H1 (cell line): ENCODE data around the gene FAM50B. TPM values are rescaled to one million over a fixed set of nuclear protein-coding genes. Genes with fewer than 3 reads are reported as not detected.

Source experiments
- CTCF ChIA-PET: fragments of 300-600 bp; sonication (Branson Sonifier 250); formaldehyde crosslinking; loops from one replicate; lab custom pipeline; 2021; ENCODE audit not compliant: partially characterized antibody; lab: Charles Lee
- POLR2A ChIA-PET: fragments of 300-600 bp; sonication (Branson Sonifier 250); formaldehyde crosslinking; loops from one replicate; lab custom pipeline; 2021; ENCODE audit warnings: inconsistent platforms; ENCODE audit not compliant: partially characterized antibody; lab: Charles Lee
- DNase-seq, 2 experiments: peaks; one replicate each; pipeline versions ENCODE4 v3.0.0 to v3.0.0-alpha.2; 2010 to 2022; ENCODE audit warnings: low spot score in 2 of 2, low read depth in 1 of 2, mixed read lengths in 1 of 2
- FAIRE-seq: peaks from 2 replicates; lab custom pipeline; 2011; peaks lifted over from hg19 to GRCh38; lab: Jason Lieb, UNC
- H2AFZ ChIP-seq: 2 replicates; pipeline ENCODE4 v1.8.1; 2012; ENCODE audit warnings: low read length, inconsistent platforms
- H2AK5ac ChIP-seq: 2 replicates; pipeline ENCODE4 v1.6.1; 2013; ENCODE audit warnings: low read depth, low read length
- H2BK120ac ChIP-seq: replicated peaks from 2 replicates; pipeline ENCODE3; 2013; ENCODE audit warnings: low read depth, low read length, inconsistent platforms
- H2BK12ac ChIP-seq: 2 replicates; pipeline ENCODE4 v1.6.1; 2013; ENCODE audit warnings: low read depth, low read length
- H2BK15ac ChIP-seq: 2 replicates; pipeline ENCODE4 v1.6.1; 2013; ENCODE audit warnings: low read length
- H2BK20ac ChIP-seq: 2 replicates; pipeline ENCODE4 v1.6.1; 2013; ENCODE audit warnings: low read length
- H2BK5ac ChIP-seq: 2 replicates; pipeline ENCODE4 v1.6.1; 2013; ENCODE audit warnings: low read depth, low read length
- H3K14ac ChIP-seq: 2 replicates; pipeline ENCODE4 v1.6.1; 2013; ENCODE audit warnings: inconsistent platforms; ENCODE audit not compliant: insufficient read length
- H3K18ac ChIP-seq: 2 replicates; pipeline ENCODE4 v1.6.1; 2013; ENCODE audit warnings: low read length; ENCODE audit errors: extremely low read depth
- H3K23ac ChIP-seq: 2 replicates; pipeline ENCODE4 v1.6.1; 2013; ENCODE audit warnings: inconsistent platforms; ENCODE audit not compliant: insufficient read length
- H3K23me2 ChIP-seq: 2 replicates; pipeline ENCODE4 v1.6.1; 2013; ENCODE audit warnings: low read depth, low read length
- H3K27ac ChIP-seq: 2 replicates; pipeline ENCODE4 v1.6.1; 2011; ENCODE audit warnings: low read depth, low read length, inconsistent platforms
- H3K27me3 ChIP-seq, 4 experiments: replicated peaks in 1 of 4; 1 replicate in 1 of 4; 2 replicates in 3 of 4; pipeline versions ENCODE4 v1.6.1 to v1.8.1; 2011 to 2013; ENCODE audit warnings: low read length in 3 of 4, mild to moderate bottlenecking in 3 of 4, inconsistent platforms in 2 of 4, mixed read lengths in 2 of 4, moderate library complexity in 1 of 4; ENCODE audit not compliant: control insufficient read depth in 3 of 4, insufficient read depth in 3 of 4; ENCODE audit errors: extremely low read depth in 1 of 4
- H3K36me3 ChIP-seq, 4 experiments: 2 replicates each; pipeline versions ENCODE4 v1.6.1 to v1.8.1; 2011 to 2013; ENCODE audit warnings: mild to moderate bottlenecking in 4 of 4, low read length in 3 of 4, moderate library complexity in 2 of 4, control low read depth in 1 of 4, inconsistent platforms in 1 of 4; ENCODE audit not compliant: insufficient read depth in 4 of 4, control insufficient read depth in 2 of 4
- H3K4ac ChIP-seq: replicated peaks from 2 replicates; pipeline ENCODE3; 2013; ENCODE audit warnings: low read length, low read depth, mixed read lengths, inconsistent platforms; ENCODE audit not compliant: insufficient read length
- H3K4me1 ChIP-seq, 4 experiments: replicated peaks in 1 of 4; 1 replicate in 1 of 4; 2 replicates in 3 of 4; pipeline versions ENCODE4 v1.6.1 to v1.8.1; 2011 to 2013; ENCODE audit warnings: low read length in 3 of 4, inconsistent platforms in 2 of 4, mixed read lengths in 1 of 4; ENCODE audit not compliant: insufficient read depth in 4 of 4, control insufficient read depth in 3 of 4
- H3K4me2 ChIP-seq, 2 experiments: 2 replicates each; pipeline versions ENCODE4 v1.6.1 to v1.8.1; 2011 to 2013; ENCODE audit warnings: low read depth in 2 of 2, low read length in 2 of 2, control low read depth in 1 of 2, inconsistent platforms in 1 of 2, mild to moderate bottlenecking in 1 of 2; ENCODE audit not compliant: insufficient read depth in 1 of 2
- H3K4me3 ChIP-seq, 4 experiments: fragments of 200-600, 300-600 bp in 1 of 4; sonication (generic), shearing (Covaris generic), sonication (Bioruptor Twin) in 1 of 4; 2 replicates each; pipeline versions ENCODE4 v1.5.1 to v1.8.1; 2011 to 2016; ENCODE audit warnings: low read length in 4 of 4, low read depth in 3 of 4, control low read depth in 2 of 4, inconsistent platforms in 2 of 4, mild to moderate bottlenecking in 2 of 4, mixed read lengths in 1 of 4, moderate library complexity in 1 of 4; ENCODE audit not compliant: insufficient read depth in 2 of 4; ENCODE audit errors: extremely low read depth in 1 of 4
- H3K56ac ChIP-seq: replicated peaks from 2 replicates; pipeline ENCODE3; 2013; ENCODE audit warnings: low read depth, mild to moderate bottlenecking, mixed read lengths, low read length, inconsistent platforms; ENCODE audit not compliant: insufficient read length
- H3K79me1 ChIP-seq: 2 replicates; pipeline ENCODE4 v1.6.1; 2013; ENCODE audit warnings: low read depth, low read length, control low read depth
- H3K79me2 ChIP-seq, 2 experiments: 2 replicates each; pipeline versions ENCODE4 v1.6.1 to v1.8.1; 2012 to 2013; ENCODE audit warnings: low read length in 2 of 2, mild to moderate bottlenecking in 2 of 2, inconsistent platforms in 1 of 2; ENCODE audit not compliant: insufficient read depth in 2 of 2, control insufficient read depth in 1 of 2
- H3K9ac ChIP-seq, 4 experiments: replicated peaks in 1 of 4; 1 replicate in 1 of 4; 2 replicates in 3 of 4; pipeline versions ENCODE4 v1.6.1 to v1.8.1; 2011 to 2013; ENCODE audit warnings: low read depth in 3 of 4, low read length in 3 of 4, control low read depth in 2 of 4, mild to moderate bottlenecking in 2 of 4, moderate library complexity in 2 of 4, inconsistent platforms in 1 of 4; ENCODE audit errors: extremely low read depth in 1 of 4
- H3K9me3 ChIP-seq, 2 experiments: 2 replicates each; pipeline versions ENCODE4 v1.6.1 to v1.8.1; 2012 to 2013; ENCODE audit warnings: mild to moderate bottlenecking in 2 of 2, moderate library complexity in 2 of 2, control low read depth in 1 of 2, inconsistent platforms in 1 of 2, low read depth in 1 of 2, low read length in 1 of 2, mixed read lengths in 1 of 2; ENCODE audit not compliant: insufficient read depth in 2 of 2
- H4K20me1 ChIP-seq, 2 experiments: replicated peaks in 1 of 2; 2 replicates each; pipeline versions ENCODE3 to v1.8.1; 2011 to 2013; ENCODE audit warnings: inconsistent platforms in 2 of 2, low read length in 2 of 2, mild to moderate bottlenecking in 1 of 2; ENCODE audit not compliant: insufficient read depth in 2 of 2, control insufficient read depth in 1 of 2
- H4K5ac ChIP-seq: 2 replicates; pipeline ENCODE4 v1.6.1; 2013; ENCODE audit warnings: low read length, low read depth, mixed read lengths, inconsistent platforms; ENCODE audit not compliant: insufficient read length
- H4K8ac ChIP-seq: 2 replicates; pipeline ENCODE4 v1.8.0; 2013; ENCODE audit warnings: mild to moderate bottlenecking, moderate library complexity, low read length, inconsistent platforms; ENCODE audit not compliant: insufficient read depth; ENCODE audit errors: extremely low read depth
- H4K91ac ChIP-seq: replicated peaks from 2 replicates; pipeline ENCODE3; 2013; ENCODE audit warnings: low read length, mixed read lengths, inconsistent platforms; ENCODE audit not compliant: insufficient read length
- BRCA1 ChIP-seq: IDR thresholded peaks from 2 replicates; pipeline ENCODE4 v1.6.1; 2012; ENCODE audit warnings: low read depth, low read length, improper control_type of control experiment
- CBX5 ChIP-seq: fragments of 300-800, 300-1000 bp; sonication (generic); IDR thresholded peaks from 2 replicates; pipeline ENCODE4 v1.7.1; 2016; ENCODE audit warnings: antibody characterized with exemption, low read length, low read depth
- CBX8 ChIP-seq: fragments of 300-800, 300-1000 bp; sonication (generic); IDR thresholded peaks from 2 replicates; pipeline ENCODE4 v1.7.1; 2016; ENCODE audit warnings: low read depth, low read length, borderline replicate concordance
- CHD1 ChIP-seq: IDR thresholded peaks from 2 replicates; pipeline ENCODE4 v1.6.1; 2012; ENCODE audit warnings: low read depth, low read length, improper control_type of control experiment
- CTBP2 ChIP-seq: IDR thresholded peaks from 2 replicates; pipeline ENCODE4 v1.7.0; 2011; ENCODE audit warnings: borderline replicate concordance, mild to moderate bottlenecking, moderate library complexity, mixed read lengths, low read length; ENCODE audit not compliant: insufficient read depth, insufficient read length
- EZH2 ChIP-seq: fragments of 200-600 bp; sonication (generic); IDR thresholded peaks from 2 replicates; pipeline ENCODE4 v1.7.1; 2012; ENCODE audit warnings: low read depth, mild to moderate bottlenecking, moderate library complexity, low read length, inconsistent platforms; ENCODE audit not compliant: severe bottlenecking
- GABPA ChIP-seq: IDR thresholded peaks from 2 replicates; pipeline ENCODE4 v1.6.1; 2011; ENCODE audit warnings: mild to moderate bottlenecking, low read length, moderate library complexity, borderline replicate concordance; ENCODE audit not compliant: insufficient read depth
- KDM5A ChIP-seq: fragments of 200-600 bp; IDR thresholded peaks from 2 replicates; pipeline ENCODE4 v1.7.1; 2012; ENCODE audit warnings: mild to moderate bottlenecking, low read length, inconsistent platforms, mixed read lengths
- MAFK ChIP-seq: IDR thresholded peaks from 2 replicates; pipeline ENCODE4 v1.6.1; 2012; ENCODE audit warnings: low read depth, mild to moderate bottlenecking, improper control_type of control experiment, low read length
- NANOG ChIP-seq: IDR thresholded peaks from 2 replicates; pipeline ENCODE4 v1.6.1; 2011; ENCODE audit warnings: low read length, low read depth, mild to moderate bottlenecking, inconsistent platforms; ENCODE audit not compliant: insufficient read depth, poor library complexity, severe bottlenecking
- RFX5 ChIP-seq: IDR thresholded peaks from 2 replicates; pipeline ENCODE4 v1.6.1; 2011; ENCODE audit warnings: low read depth, low read length, improper control_type of control experiment, borderline replicate concordance
- SAP30 ChIP-seq: fragments of 300-600 bp; sonication (generic); IDR thresholded peaks from 2 replicates; pipeline ENCODE4 v1.7.1; 2012; ENCODE audit warnings: low read length, moderate library complexity, mild to moderate bottlenecking, inconsistent platforms; ENCODE audit not compliant: insufficient read depth, insufficient replicate concordance
- SP2 ChIP-seq: IDR thresholded peaks from 2 replicates; pipeline ENCODE4 v1.6.1; 2012; ENCODE audit warnings: mild to moderate bottlenecking, low read length, inconsistent platforms
- SP4 ChIP-seq: IDR thresholded peaks from 2 replicates; pipeline ENCODE4 v1.6.1; 2012; ENCODE audit warnings: low read length, inconsistent platforms
- TBP ChIP-seq: IDR thresholded peaks from 2 replicates; pipeline ENCODE4 v1.6.1; 2011; ENCODE audit warnings: low read depth, low read length, improper control_type of control experiment
- WGBS, 2 experiments: shearing (Covaris generic) in 1 of 2; methylation state at CpG; one replicate each; pipeline versions ENCODE4 v1.1.6 to v1.1.7; 2013 to 2015; ENCODE audit warnings: low lambda C conversion rate in 2 of 2, mixed read lengths in 2 of 2, inconsistent platforms in 1 of 2, low coverage in 1 of 2, missing lambda C conversion rate in 1 of 2; ENCODE audit not compliant: insufficient replicate concordance in 2 of 2, insufficient coverage in 1 of 2, insufficient read length in 1 of 2; ENCODE audit errors: extremely low coverage in 1 of 2, missing lambda C conversion rate in 1 of 2; 5-methylcytosine and 5-hydroxymethylcytosine counted together
- polyA plus RNA-seq, 7 experiments: library from polyadenylated mRNA; depleted of rRNA in 3 of 7; stranded (reverse) in 5 of 7; unstranded in 2 of 7; fragments of >200 nt in 5 of 7; fragments of 200-250 nt in 2 of 7; gene quantifications; 1 replicate in 5 of 7; 2 replicates in 1 of 7; 4 replicates in 1 of 7; pipeline versions ENCODE4 v1.2.1 to v1.2.3, GENCODE V29; 2011 to 2013; ENCODE audit warnings: missing spikeins in 2 of 7, mixed read lengths in 2 of 7
- total RNA-seq: library from RNA; stranded (reverse); fragmentation: NEBNext Ultra II Directional; extraction: Animal tissue kit (Norgen Biotek cat#: 25700); gene quantifications from 2 replicates; pipeline ENCODE4 v1.2.1, GENCODE V29; 2021

Gene FAM50B
- total and polyA plus RNA-seq, 2 of the 8 experiments (the other 6 are each of a cell fraction or from before 2014, with no cell fraction given), result 3.1 to 3.2 TPM

- Histone ChIP-seq H3K27me3 (no peaks in the 10 kb centered on the region), H3K14ac (no peak overlapping the region), H3K4me3 (no peak overlapping the region), H2AFZ (peak overlapping the region; percentile 75; the same call in 1 of the 2 replicates), H3K9ac (no peak overlapping the region), H3K4ac (no peak overlapping the region), H4K8ac (no peak overlapping the region), H3K79me1 (peaks cover 2% of the 10 kb centered on the region; the same call in 1 of the 2 replicates), H2BK20ac (no peak overlapping the region), H4K20me1 (no peaks in the 10 kb centered on the region), H3K4me2 (no peak overlapping the region), H2AK5ac (no peak overlapping the region), H2BK12ac (no peak overlapping the region), H4K91ac (no peak overlapping the region), H3K36me3 (no peaks in the 10 kb centered on the region), H3K79me2 (no peaks in the 10 kb centered on the region), H3K56ac (no peak overlapping the region), H3K23me2 (no peaks in the 10 kb centered on the region), H2BK15ac (no peak overlapping the region), H3K4me1 (peaks cover 0 to 3% (median 0%) of the 10 kb centered on the region in 4 experiments; a peak in 1 of 7 replicates), H2BK5ac (no peak overlapping the region), H3K27ac (no peak overlapping the region), H4K5ac (no peak overlapping the region), H3K18ac (no peak overlapping the region), H2BK120ac (no peak overlapping the region), H3K23ac (no peak overlapping the region), H3K9me3 (no peaks in the 10 kb centered on the region)
- CTCF ChIA-PET, result interaction anchor here (3.6 kb wide), 1 partner anchor 19 kb away, joined by 24 read pairs; the partner anchor contains the start of gene FAM50B
- DNase-seq (no peak), FAIRE-seq (no peak)
- POLR2A ChIA-PET, result no interaction called here
- 83% methylated on average over 7 of the region's 7 CpGs; no CpG with 5 or more reads in 1 of the 2 experiments for WGBS, 2 experiments
- TF ChIP-seq CHD1 (no peak), SP2 (no peak), SP4 (no peak), TBP (no peak), NANOG (no peak), EZH2 (no peak), RFX5 (no peak), SAP30 (no peak), GABPA (no peak), CBX5 (no peak), MAFK (no peak), CBX8 (no peak), BRCA1 (no peak), CTBP2 (no peak), KDM5A (no peak)
Measured at GRCh38 chr6:3868544-3868943, 19.4 kb downstream of the FAM50B start.
